ENCODE measurements around the gene PRDM7. TPM values are rescaled to one million over a fixed set of nuclear protein-coding genes. Genes with fewer than 3 reads are reported as not detected.
"Not testable (repeated sequence)": the region's sequence is repeated elsewhere in the genome, so short reads cannot be mapped to it uniquely, and the experiment has no call there.

PRDM7 gene
- total RNA-seq: under 1 TPM in 1 of 4 donors, not detected in 3; 0.35 TPM

DNA sequence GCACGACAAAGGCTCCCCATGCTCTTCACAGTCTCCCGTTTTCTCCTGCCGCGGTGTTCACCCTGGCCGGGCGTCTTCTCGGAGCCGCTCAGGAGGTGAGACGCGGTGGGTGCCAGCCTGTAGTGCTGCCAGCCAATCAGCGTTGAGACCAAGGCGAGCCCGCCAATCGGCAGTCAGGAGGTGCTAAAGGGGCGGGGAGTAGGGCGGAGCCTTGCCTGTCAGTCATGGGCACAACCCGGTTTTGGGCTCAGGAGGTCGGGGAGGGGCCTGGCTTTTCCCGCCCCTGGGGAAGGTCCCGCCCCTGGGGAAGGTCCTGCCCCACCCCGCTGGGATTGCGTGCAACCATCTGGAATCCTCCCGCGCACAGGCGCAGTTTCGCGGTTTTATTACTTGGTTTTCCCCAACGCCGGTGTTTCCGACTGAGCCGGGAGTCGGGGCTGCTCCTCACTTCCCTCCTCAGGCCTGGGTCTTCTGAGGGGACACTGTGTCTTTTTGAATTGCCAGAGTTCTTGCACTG lies at the start of gene PRDM7:
TSS of gene PRDM7 (minus strand) at position 92 of the 517 bp plus-strand sequence. CDS start 1,421 bp downstream, outside the sequence.
- TF ChIP-seq POLR2A (IDR thresholded peaks at IDR 0.05): peak; percentile 26 to 33
- TF ChIP-seq, protein P1, sequence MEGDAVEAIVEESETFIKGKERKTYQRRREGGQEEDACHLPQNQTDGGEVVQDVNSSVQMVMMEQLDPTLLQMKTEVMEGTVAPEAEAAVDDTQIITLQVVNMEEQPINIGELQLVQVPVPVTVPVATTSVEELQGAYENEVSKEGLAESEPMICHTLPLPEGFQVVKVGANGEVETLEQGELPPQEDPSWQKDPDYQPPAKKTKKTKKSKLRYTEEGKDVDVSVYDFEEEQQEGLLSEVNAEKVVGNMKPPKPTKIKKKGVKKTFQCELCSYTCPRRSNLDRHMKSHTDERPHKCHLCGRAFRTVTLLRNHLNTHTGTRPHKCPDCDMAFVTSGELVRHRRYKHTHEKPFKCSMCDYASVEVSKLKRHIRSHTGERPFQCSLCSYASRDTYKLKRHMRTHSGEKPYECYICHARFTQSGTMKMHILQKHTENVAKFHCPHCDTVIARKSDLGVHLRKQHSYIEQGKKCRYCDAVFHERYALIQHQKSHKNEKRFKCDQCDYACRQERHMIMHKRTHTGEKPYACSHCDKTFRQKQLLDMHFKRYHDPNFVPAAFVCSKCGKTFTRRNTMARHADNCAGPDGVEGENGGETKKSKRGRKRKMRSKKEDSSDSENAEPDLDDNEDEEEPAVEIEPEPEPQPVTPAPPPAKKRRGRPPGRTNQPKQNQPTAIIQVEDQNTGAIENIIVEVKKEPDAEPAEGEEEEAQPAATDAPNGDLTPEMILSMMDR (IDR thresholded peaks at IDR 0.05): no peak
- Histone ChIP-seq H3K36me3 (no peaks in the 10 kb centered on the region), H3K4me1 (peaks cover 0 to 7% of the 10 kb centered on the region in 2 donors), H3K27me3 (no peaks in the 10 kb centered on the region), H3K4me3 (peak within 1 kb of the TSS; percentile 19 to 31), H3K27ac (peak within 1 kb of the TSS; percentile 57 to 73), H3K9me3 (no peaks in the 10 kb centered on the region)
- DNase-seq: peak; percentile 90 to 91
- intact Hi-C loops (cut with DNase I; ENCODE audit: low total_unique reads): no loop called here

DNA sequence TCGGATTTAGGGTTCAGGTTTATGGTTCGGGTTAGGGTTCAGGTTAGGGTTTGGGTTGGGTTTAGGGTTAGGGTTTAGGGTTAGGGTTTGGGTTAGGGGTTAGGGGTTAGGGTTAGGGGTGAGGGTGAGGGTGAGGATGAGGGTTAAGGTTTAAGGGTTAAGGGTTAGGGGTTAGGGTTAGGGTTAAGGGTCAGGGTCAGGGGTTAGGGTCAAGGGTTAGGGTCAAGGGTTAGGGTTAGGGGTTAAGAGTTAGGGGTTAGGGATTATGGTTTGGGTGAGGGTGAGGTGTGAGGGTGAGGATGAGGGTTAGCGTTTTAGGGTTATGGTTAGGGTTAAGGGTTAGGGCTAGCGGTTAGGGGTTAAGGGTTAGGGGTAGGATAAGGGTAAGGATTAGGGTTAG lies 44.7 kb upstream of the PRDM7 start:
- H3K4me1 ChIP-seq; H3K36me3 ChIP-seq; intact Hi-C loops (cut with DNase I; ENCODE audit: low total_unique reads); H3K4me3 ChIP-seq; H3K9me3 ChIP-seq; DNase-seq; H3K27ac ChIP-seq; H3K27me3 ChIP-seq: not testable (repeated sequence)

DNA sequence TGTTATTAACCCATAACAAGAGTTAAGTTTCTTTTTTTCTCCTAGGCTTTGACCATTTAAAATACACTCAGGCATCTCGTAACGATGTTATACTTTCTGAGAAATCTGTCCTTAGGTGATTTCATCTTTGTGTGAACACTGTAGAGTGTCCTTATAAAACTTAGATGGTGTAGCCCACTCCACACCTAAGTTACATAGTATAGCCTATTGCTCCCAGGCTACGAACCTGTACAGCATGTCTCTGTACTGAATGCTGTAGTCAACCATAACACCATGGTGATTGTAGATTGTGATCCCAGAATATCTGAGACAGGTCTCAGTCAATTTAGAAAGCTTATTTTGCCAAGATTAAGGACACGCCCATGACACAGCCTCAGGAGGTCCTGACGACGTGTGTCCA lies 30.5 kb upstream of the PRDM7 start:
- H3K9me3 ChIP-seq; H3K4me3 ChIP-seq; H3K27me3 ChIP-seq; H3K27ac ChIP-seq; H3K36me3 ChIP-seq; intact Hi-C loops (cut with DNase I; ENCODE audit: low total_unique reads); DNase-seq; H3K4me1 ChIP-seq: not testable (repeated sequence)

DNA sequence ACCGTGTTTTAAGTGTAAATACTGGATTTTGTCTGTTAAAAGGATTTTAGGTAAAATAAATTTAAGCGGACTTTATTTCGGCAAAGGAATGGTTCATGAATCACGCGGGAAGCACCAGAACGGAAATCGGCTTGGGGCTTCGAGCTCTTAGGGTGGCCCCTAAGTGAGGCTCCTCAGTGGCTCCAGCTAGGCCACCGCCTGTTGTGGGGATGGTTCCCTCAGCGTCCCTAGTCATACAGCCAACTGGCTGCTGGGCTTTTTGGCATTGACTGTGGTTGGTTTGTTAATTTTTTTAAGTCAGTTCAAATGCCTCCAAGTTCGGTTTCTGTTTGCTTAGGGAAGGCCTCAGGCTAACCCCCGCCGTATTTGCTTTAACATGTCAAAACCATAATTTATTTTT lies 29.9 kb upstream of the PRDM7 start:
- H3K27me3 ChIP-seq; H3K36me3 ChIP-seq; H3K4me3 ChIP-seq; intact Hi-C loops (cut with DNase I; ENCODE audit: low total_unique reads); H3K27ac ChIP-seq; H3K4me1 ChIP-seq; H3K9me3 ChIP-seq; DNase-seq: not testable (repeated sequence)

DNA sequence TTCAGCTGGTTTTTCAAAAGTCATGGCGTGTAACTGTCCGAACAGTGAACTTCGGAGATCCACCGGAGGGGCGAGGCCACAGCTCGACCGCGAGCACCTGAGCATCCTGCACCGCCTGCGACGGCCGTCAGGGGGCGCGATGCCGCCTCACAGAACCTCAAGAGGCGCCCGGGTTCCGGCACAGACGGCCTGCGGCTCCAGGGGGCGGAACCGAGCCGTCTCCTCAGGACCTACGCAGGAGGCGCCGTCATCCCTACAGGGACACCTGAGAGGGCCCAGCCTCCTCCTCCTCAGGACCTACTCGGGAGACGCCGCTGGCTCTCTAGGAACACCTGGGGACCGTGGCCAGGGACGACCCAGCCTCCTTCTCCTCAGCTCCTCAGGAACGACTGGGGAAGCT lies 29.1 kb upstream of the PRDM7 start:
- DNase-seq; H3K4me1 ChIP-seq; H3K36me3 ChIP-seq; H3K9me3 ChIP-seq; H3K27me3 ChIP-seq; H3K4me3 ChIP-seq; intact Hi-C loops (cut with DNase I; ENCODE audit: low total_unique reads); H3K27ac ChIP-seq: not testable (repeated sequence)

DNA sequence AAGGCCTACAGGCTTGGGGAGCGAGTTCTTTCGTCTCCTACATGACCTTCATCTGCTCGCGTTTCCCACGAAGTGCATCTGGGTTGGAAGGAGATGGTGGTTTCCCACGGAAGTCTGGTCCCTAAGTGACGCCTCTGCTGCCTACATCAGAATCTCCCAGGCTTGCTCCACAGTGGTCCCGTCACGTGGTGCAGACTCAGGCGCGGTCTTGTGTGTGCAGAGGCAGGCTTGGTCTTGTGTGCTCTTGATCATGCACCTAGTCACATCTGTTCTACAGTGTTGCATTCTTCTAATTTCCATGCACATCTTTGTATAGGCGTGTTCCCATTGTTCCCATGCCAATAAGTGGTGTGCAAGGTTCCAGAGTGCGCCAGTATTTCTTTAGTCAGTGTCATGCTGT lies 27.6 kb upstream of the PRDM7 start:
- H3K4me3 ChIP-seq; DNase-seq; H3K4me1 ChIP-seq; H3K9me3 ChIP-seq; H3K36me3 ChIP-seq; H3K27me3 ChIP-seq; H3K27ac ChIP-seq; intact Hi-C loops (cut with DNase I; ENCODE audit: low total_unique reads): not testable (repeated sequence)

DNA sequence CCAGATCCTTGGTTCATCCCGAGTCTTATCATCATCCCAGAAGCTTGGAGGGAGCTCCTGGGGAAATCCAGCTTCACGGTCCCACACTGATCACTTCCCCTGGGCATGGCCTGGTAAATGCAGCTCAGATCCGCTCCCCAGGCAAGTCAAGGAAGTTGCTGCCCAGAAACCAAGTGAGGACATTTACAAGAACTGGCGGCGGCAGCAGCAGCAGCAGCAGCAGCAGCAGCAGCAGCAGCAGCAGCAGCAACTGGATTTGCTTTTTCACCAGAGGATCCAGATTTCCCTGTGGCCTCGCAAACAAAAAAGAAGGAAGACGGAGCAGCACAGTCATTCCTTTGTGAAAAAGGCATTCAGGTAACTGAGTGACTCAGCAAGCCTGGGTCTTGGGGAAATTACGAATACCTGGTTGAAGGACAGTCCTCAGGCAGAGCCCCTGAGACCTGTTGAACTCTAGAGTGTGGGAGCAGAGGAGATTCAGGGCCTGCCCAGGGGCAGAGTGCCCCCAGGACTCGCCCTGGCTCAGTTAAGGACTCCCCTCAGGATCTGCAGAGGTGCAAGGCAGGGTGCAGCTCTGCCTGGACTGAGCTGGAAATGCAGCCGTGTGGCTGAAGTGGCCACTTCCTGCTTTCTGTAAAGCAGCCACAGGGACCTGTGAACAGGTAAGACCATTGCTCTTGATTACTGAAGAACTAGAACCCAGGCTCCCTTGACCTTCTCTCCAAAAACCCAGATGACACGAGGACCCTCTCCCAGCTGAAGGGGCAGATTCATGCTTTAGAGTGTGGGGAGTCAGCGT lies 25.2 kb upstream of the PRDM7 start:
- DNase-seq; intact Hi-C loops (cut with DNase I; ENCODE audit: low total_unique reads); H3K4me3 ChIP-seq; H3K27ac ChIP-seq; H3K27me3 ChIP-seq; H3K36me3 ChIP-seq; H3K4me1 ChIP-seq; H3K9me3 ChIP-seq: not testable (repeated sequence)

DNA sequence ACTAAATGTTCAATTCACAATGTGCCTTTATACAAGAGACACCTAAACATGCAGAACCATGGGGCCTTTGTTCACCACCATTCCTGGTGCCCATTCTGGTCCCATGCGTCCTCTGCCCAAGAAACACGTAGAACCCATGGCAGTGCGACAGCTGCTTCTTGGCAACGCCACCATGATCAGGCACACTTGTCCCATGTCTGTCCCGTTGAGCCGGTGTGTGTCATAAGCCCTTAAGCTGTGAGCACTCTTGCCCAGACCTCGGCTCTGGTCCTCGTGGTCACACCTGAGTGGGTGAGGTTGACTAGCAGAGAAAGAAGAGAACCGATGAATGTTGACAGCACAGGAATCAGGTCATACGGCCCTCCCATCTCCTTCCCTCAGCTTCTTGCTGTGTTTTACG lies 24.2 kb upstream of the PRDM7 start:
- H3K27ac ChIP-seq; intact Hi-C loops (cut with DNase I; ENCODE audit: low total_unique reads); H3K4me1 ChIP-seq; DNase-seq; H3K9me3 ChIP-seq; H3K27me3 ChIP-seq; H3K36me3 ChIP-seq; H3K4me3 ChIP-seq: not testable (repeated sequence)

DNA sequence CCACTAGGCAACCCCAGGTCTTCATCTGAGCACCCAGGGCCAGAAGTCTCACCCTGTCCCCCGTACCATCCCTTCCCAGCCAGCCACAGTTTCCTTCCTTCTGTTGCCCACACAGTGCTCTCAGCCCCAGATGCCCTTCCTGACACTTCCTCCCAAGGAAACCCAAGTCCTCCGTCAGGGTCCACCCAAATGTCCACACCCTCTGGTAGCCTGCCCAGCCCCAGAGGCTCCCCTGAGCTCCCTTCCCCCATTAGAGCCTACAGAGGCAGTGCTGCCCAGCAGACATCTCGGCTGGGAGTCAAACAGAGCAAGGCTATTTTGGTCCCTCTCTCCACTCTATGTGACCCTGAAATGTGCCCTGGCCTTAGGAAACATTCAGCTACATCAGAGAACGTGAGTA lies 23.7 kb upstream of the PRDM7 start:
- H3K27me3 ChIP-seq; H3K4me3 ChIP-seq; H3K4me1 ChIP-seq; DNase-seq; H3K36me3 ChIP-seq; intact Hi-C loops (cut with DNase I; ENCODE audit: low total_unique reads); H3K9me3 ChIP-seq; H3K27ac ChIP-seq: not testable (repeated sequence)

DNA sequence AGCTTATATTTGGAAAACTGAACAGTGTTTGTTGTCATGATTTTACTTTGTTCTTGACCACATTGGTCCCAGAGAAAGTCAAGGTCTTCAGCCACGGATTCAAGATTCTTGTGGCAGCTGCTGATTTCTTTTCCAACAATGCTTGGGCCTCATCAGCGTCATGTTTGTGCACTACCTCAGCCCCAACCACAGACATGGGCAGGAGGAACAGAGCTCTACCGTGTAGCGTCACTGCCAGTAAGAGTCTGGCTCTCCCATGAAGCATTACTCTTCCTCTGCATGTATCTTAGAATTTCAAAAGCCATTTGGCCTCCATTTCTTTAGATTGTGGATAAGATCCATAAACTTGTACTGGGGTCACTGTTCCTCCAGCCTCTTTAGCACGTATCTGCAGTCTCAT lies 23.1 kb upstream of the PRDM7 start:
- DNase-seq; intact Hi-C loops (cut with DNase I; ENCODE audit: low total_unique reads); H3K4me3 ChIP-seq; H3K4me1 ChIP-seq; H3K27me3 ChIP-seq; H3K36me3 ChIP-seq; H3K27ac ChIP-seq; H3K9me3 ChIP-seq: not testable (repeated sequence)

DNA sequence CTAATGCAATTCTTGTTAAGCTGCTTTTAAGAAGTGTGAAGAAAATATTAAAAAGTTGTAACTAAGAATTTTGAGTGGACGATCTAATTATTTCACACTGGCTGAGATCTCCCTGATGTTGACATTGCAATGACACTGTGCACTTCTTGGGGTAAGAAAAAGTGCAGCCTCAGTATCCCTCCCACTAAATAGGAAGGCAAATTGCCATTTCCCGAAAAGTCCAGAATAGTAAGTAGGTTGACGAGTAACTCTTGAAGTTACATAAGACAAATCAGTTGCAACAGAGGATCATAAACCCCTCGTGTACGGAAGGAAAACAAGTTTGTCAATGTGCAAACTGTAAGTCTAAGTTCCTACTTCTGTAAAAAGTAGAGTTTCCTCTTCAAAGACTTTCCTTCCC lies 21.8 kb upstream of the PRDM7 start:
- H3K4me3 ChIP-seq; DNase-seq; H3K27me3 ChIP-seq; H3K36me3 ChIP-seq; H3K27ac ChIP-seq; H3K4me1 ChIP-seq; intact Hi-C loops (cut with DNase I; ENCODE audit: low total_unique reads); H3K9me3 ChIP-seq: not testable (repeated sequence)

DNA sequence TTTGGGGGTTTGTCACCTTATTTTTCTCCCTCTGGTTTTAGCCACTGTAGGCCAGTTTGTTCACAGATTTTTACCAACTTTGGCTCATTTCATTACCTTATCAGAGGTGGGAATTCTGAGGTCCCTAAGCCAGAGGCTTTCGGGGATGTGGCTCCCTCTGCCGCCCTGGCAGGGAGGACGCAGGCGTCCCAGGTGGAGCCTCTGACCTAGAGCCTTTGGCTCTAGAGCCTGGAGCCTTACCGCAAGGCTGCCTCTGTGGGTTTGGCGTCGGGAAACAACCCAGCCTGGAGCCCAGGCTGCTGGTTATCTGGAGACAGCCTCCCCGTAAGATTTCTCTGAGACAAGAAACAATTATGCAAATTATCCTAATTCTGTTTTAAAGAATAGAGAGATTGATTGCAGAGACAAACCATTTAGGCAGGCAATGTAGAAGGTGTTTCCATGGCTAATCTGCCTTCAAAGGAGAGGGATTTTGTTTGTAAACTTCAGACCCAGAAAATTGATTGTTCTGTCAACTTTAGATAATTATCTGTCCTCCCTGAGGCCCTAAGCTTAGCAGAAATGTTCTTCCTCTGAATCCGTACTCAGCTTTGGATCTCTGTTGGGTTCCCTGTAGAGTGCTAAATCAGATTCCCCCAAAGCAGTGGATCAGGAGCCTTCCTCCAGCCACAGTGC lies 20.0 kb upstream of the PRDM7 start:
- H3K36me3 ChIP-seq; intact Hi-C loops (cut with DNase I; ENCODE audit: low total_unique reads): not testable (repeated sequence)

More for the DNA sequence above, 20.0 kb upstream of the PRDM7 start:
- not testable (repeated sequence) for H3K4me3 ChIP-seq, DNase-seq, H3K27ac ChIP-seq, H3K27me3 ChIP-seq, H3K9me3 ChIP-seq, H3K4me1 ChIP-seq
